ENCODE data around the gene CAPN13. TPM values are rescaled to one million over a fixed set of nuclear protein-coding genes. Genes with fewer than 3 reads are reported as not detected.

The CAPN13 gene
- total RNA-seq, 1 donor: under 0.01 TPM

- DNase-seq (ENCODE audit: low read depth in 2 of 3, low spot score in 2 of 3): no peak
Measured at GRCh38 chr2:30789670-30790210, 17.5 kb downstream of the CAPN13 start.

- no peak for DNase-seq (ENCODE audit: low read depth in 2 of 3, low spot score in 2 of 3)
Measured at GRCh38 chr2:30786923-30787685, 20.1 kb downstream of the CAPN13 start.

- DNase-seq (ENCODE audit: low read depth in 2 of 3, low spot score in 2 of 3): no peak
Measured at GRCh38 chr2:30784682-30785081, 22.6 kb downstream of the CAPN13 start.

- no peak for DNase-seq (ENCODE audit: low read depth in 2 of 3, low spot score in 2 of 3)
Measured at GRCh38 chr2:30781961-30782533, 25.2 kb downstream of the CAPN13 start.

GRCh38 chr2:30781451-30781850 is 25.8 kb downstream of the CAPN13 start:
- DNase-seq (ENCODE audit: low read depth in 2 of 3, low spot score in 2 of 3): no peak

- no peak for DNase-seq (ENCODE audit: low read depth in 2 of 3, low spot score in 2 of 3)
Measured at GRCh38 chr2:30780776-30781330, 26.4 kb downstream of the CAPN13 start.

- no peak for DNase-seq (ENCODE audit: low read depth in 2 of 3, low spot score in 2 of 3)
Measured at GRCh38 chr2:30778611-30779010, 28.6 kb downstream of the CAPN13 start.

GRCh38 chr2:30777661-30778505 is 29.4 kb downstream of the CAPN13 start:
- no peak for DNase-seq (ENCODE audit: low read depth in 2 of 3, low spot score in 2 of 3)

- no peak for DNase-seq (ENCODE audit: low read depth in 2 of 3, low spot score in 2 of 3)
Measured at GRCh38 chr2:30776831-30777635, 30.2 kb downstream of the CAPN13 start.

GRCh38 chr2:30775833-30776232 is 31.4 kb downstream of the CAPN13 start:
- DNase-seq (ENCODE audit: low read depth in 2 of 3, low spot score in 2 of 3): peak in 1 of 3 donors; percentile 18

- no peak for DNase-seq (ENCODE audit: low read depth in 2 of 3, low spot score in 2 of 3)
Measured at GRCh38 chr2:30772021-30772705, 35.1 kb downstream of the CAPN13 start.

GRCh38 chr2:30770816-30771576 is 36.2 kb downstream of the CAPN13 start:
- DNase-seq (ENCODE audit: low read depth in 2 of 3, low spot score in 2 of 3): no peak

GRCh38 chr2:30769891-30770462 is 37.3 kb downstream of the CAPN13 start:
- DNase-seq (ENCODE audit: low read depth in 2 of 3, low spot score in 2 of 3): no peak

- DNase-seq (ENCODE audit: low read depth in 2 of 3, low spot score in 2 of 3): no peak
Measured at GRCh38 chr2:30769481-30769780, 37.8 kb downstream of the CAPN13 start.

- DNase-seq (ENCODE audit: low read depth in 2 of 3, low spot score in 2 of 3): no peak
Measured at GRCh38 chr2:30768708-30769480, 38.4 kb downstream of the CAPN13 start.

GRCh38 chr2:30768036-30768686 is 39.1 kb downstream of the CAPN13 start:
- no peak for DNase-seq (ENCODE audit: low read depth in 2 of 3, low spot score in 2 of 3)

- DNase-seq (ENCODE audit: low read depth in 2 of 3, low spot score in 2 of 3): no peak
Measured at GRCh38 chr2:30766666-30767065, 40.6 kb downstream of the CAPN13 start.

Measured in hematopoietic multipotent progenitor cell (in vitro differentiated cells).